ENCODE results near the gene PTGFRN. TPM values are rescaled to one million over a fixed set of nuclear protein-coding genes. Genes with fewer than 3 reads are reported as not detected.

Gene PTGFRN
- total RNA-seq, 4 donors from 2014 or later = 10.7 to 39.8 (median 28.5) TPM

DNA sequence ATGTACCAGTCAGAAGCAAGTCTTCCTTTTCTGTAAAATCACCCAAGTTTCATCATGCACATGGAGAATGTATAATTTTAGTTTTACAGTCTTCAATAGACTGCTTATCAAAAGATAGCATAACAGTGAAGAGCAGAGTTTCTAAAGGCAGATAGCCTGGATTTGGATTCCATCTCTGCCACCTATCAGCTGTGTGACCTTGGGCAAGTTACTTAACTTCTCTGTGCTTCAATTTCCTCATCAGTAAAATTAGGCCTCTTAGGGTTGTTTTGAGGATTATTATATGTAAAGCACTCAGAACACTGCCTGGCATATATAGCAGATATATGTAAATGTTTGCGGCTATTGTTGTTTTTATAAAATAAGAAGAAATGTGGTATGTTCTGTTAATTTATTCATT, 38.9 kb downstream of the PTGFRN start:
- TF ChIP-seq, protein P1, sequence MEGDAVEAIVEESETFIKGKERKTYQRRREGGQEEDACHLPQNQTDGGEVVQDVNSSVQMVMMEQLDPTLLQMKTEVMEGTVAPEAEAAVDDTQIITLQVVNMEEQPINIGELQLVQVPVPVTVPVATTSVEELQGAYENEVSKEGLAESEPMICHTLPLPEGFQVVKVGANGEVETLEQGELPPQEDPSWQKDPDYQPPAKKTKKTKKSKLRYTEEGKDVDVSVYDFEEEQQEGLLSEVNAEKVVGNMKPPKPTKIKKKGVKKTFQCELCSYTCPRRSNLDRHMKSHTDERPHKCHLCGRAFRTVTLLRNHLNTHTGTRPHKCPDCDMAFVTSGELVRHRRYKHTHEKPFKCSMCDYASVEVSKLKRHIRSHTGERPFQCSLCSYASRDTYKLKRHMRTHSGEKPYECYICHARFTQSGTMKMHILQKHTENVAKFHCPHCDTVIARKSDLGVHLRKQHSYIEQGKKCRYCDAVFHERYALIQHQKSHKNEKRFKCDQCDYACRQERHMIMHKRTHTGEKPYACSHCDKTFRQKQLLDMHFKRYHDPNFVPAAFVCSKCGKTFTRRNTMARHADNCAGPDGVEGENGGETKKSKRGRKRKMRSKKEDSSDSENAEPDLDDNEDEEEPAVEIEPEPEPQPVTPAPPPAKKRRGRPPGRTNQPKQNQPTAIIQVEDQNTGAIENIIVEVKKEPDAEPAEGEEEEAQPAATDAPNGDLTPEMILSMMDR (IDR thresholded peaks at IDR 0.05) = no peak
- no peak for DNase-seq (ENCODE audit: low spot score)
- no peak for ATAC-seq (ENCODE audit: low FRiP score)

DNA sequence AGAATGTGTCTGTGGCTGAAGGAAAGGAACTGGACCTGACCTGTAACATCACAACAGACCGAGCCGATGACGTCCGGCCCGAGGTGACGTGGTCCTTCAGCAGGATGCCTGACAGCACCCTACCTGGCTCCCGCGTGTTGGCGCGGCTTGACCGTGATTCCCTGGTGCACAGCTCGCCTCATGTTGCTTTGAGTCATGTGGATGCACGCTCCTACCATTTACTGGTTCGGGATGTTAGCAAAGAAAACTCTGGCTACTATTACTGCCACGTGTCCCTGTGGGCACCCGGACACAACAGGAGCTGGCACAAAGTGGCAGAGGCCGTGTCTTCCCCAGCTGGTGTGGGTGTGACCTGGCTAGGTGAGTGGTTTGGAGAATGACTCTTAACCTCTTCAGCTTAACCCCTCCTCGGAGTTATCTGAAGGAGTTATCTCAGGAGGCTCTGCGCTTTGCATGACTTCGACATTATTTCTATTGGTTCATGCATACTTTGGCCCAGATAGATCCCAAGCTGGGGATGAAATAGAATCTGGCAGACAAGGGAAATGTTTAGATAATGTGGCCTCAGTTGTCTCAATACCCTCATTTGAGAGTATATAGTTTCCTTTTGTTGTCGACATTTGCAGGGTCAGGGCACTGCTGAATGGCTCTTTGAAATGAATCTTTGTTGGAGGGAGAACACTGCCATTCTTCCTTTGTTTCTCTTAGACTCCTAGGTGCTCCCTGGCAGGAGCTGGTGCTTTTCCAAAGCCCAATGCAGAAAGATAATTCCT, 39.7 kb downstream of the PTGFRN start:
- ATAC-seq (ENCODE audit: low FRiP score) (no peak), DNase-seq (ENCODE audit: low spot score) (no peak)
- TF ChIP-seq, protein P1 (IDR thresholded peaks at IDR 0.05) = no peak

DNA sequence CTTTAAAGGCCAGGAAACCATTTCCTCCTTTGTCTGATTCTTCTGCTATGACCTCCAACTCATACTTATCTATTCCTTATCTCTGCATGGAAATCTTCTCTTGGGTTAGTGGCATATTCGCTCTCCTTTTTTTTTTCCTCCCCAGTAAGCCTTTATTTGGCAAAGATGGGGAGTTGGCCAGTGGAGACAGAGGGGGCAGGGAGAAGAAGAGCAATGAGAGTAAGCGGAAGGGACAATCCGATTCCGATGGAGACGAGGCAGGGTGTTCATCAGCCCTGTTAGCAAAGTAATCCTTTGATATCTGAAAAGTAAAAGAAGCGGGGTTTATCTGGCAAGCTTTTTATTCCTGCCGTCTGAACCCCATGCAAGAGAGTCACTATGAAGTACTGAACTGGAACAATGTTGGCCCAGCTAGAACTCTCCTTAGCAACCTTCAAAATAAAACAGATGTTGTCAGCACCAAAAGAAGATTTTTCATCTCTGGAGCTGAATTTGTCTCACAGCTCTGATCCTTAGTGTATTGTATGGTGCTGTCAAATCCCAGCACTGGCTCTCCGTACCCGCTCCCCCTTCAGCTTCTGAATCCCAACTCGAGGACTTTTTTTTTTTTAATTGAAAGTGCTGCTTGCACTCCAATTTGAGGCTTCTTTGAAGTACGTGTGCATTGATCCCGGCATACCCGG, 40.9 kb downstream of the PTGFRN start:
- DNase-seq (ENCODE audit: low spot score) = no peak
- TF ChIP-seq, protein P1 (IDR thresholded peaks at IDR 0.05) = no peak
- ATAC-seq (ENCODE audit: low FRiP score) = peak; percentile 60

DNA sequence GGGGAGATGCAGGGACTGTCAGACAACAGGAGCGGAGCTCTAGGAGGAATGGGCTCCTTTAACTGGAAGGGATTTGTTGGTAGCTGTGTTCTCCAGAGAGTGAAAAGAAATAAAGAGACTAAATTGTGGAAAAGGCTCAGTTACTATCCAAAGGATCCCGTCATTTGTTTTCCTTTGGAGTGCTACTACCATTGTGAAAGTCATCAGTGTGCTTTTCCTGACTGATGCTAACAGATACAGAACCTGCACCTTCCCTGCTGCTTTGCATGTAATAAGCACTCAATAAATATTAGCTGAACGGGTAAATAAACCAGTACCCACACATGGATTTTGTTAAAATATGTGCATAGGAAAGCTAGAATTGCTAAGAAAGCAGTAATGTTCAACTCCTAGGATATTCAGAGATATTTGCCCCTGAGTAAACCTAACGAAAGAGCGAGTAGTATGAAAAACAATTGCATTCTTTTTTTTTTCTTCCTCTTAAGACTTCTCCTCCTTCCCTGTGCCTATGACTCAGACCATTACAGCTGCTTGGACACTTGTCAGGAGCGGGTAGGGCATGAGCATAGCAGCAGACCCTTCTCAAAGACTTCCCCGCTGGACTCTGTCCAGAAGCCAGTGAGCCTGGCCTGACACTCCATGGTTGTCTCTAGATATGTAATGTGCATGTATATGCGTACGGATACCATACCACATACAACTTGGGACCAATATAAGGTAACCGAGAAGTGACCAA, 41.7 kb downstream of the PTGFRN start:
- ATAC-seq (ENCODE audit: low FRiP score) (peak; percentile 45), DNase-seq (ENCODE audit: low spot score) (no peak)
- TF ChIP-seq, protein P1 (IDR thresholded peaks at IDR 0.05) = no peak

DNA sequence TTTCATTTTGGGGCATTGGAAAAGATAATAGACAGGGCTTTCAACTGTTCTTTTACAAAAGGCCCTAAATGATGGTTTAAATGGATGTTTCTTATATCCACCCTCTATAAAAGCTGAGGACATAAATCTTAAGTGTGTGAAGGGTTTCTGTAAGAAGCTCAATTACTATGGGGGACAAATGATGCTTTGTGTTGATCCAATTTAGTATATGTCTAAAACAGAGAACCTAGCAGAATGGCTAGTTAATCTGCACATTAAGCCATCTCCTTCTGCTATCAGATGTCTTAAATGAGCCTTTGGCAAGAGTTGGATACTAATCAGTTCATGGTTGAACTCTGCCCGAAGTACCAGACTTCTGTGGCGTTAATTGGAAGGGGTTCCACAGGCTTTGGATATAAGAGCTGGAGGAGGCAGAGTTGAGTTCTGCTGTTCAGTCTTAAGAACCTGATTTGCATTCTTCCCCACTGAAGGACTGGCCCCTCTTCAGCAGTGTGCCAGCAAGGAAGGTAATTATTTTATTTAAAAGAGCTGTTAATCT, 43.1 kb downstream of the PTGFRN start:
- TF ChIP-seq, protein P1 (IDR thresholded peaks at IDR 0.05) = no peak
- ATAC-seq (ENCODE audit: low FRiP score) (no peak), DNase-seq (ENCODE audit: low spot score) (no peak)

DNA sequence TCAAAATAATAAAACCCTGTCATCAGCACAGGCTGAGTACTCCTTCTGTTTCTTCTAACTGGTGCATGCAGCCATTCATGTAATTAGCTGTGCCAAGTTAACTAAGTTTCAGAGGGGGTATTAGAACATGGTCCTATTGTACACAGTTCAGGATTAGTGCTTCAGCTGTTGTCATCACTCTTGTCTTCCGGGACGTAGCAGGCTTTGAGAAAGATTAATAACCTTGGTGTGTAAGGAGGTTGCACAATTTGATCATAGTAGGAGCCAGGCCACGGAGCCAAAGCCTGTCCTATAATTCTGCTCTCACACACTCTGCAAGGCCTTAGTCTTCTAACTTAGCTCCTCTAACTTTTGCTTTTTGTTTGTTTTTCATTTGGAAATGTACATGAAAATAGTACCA, 44.7 kb downstream of the PTGFRN start:
- ATAC-seq (ENCODE audit: low FRiP score) (peak; percentile 74), DNase-seq (ENCODE audit: low spot score) (no peak)
- TF ChIP-seq, protein P1 (IDR thresholded peaks at IDR 0.05) = no peak

Measured in omental fat pad (tissue), 4 donors.